T-helper 2 cell treated with Interferon-gamma antibody and Interleukin-4, amounts not matched to agents 5 μg/mL and 100 μg/mL, for 36 hours (primary cell): ENCODE results near the gene GSTCD.
A peak's percentile ranks its signal among the peaks of the same experiment; 100 is the strongest.
"Not testable (repeated sequence)": the region's sequence is repeated elsewhere in the genome, so short reads cannot be mapped to it uniquely, and the experiment has no call there.

ENCODE experiments used
- DNase-seq: peaks from one replicate; pipeline ENCODE4 v3.0.0; 2021; ENCODE audit warnings: low spot score
- H3K27ac Mint-ChIP-seq: one replicate; pipeline ENCODE4 v1.8.0; 2021; ENCODE audit warnings: mild to moderate bottlenecking, mixed read lengths
- H3K27me3 Mint-ChIP-seq: one replicate; pipeline ENCODE4 v1.8.0; 2021; ENCODE audit warnings: low read depth, mixed read lengths
- H3K36me3 Mint-ChIP-seq: one replicate; pipeline ENCODE4 v1.8.0; 2021; ENCODE audit warnings: low read depth, mixed read lengths
- H3K4me1 Mint-ChIP-seq: one replicate; pipeline ENCODE4 v1.8.0; 2021; ENCODE audit warnings: low read depth, mixed read lengths
- H3K4me3 Mint-ChIP-seq: one replicate; pipeline ENCODE4 v1.8.0; 2022; ENCODE audit warnings: mild to moderate bottlenecking, moderate library complexity, mixed read lengths
- H3K9me3 Mint-ChIP-seq: one replicate; pipeline ENCODE4 v1.8.0; 2021; ENCODE audit warnings: mixed read lengths

GSTCD gene

DNA sequence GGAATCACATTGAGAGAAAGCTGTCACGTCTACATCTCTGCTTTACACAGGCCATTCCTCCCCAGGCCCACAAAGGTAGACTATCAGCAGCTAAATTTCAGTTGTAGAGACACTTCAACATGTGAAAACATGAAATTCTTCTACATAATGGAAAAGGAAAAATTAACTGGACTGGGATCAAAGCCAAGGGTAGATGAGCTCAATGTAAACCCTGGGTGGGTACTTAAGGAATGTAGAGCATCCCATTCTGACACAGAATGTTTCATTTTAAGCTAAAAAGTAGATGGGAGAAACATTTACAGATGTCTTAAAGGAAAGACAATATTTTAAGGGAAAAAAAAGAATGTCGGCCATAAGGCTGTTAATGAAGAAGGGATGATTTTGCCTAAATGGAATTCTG lies 135.4 kb downstream of the GSTCD start:
- H3K27ac Mint-ChIP-seq: no peak overlapping the region
- no peak for DNase-seq
- H3K9me3 Mint-ChIP-seq: no peaks in the 10 kb centered on the region
- H3K4me3 Mint-ChIP-seq: no peak overlapping the region
- H3K27me3 Mint-ChIP-seq: no peaks in the 10 kb centered on the region
- no peaks in the 10 kb centered on the region for H3K4me1 Mint-ChIP-seq
- H3K36me3 Mint-ChIP-seq: peaks cover 3% of the 10 kb centered on the region

DNA sequence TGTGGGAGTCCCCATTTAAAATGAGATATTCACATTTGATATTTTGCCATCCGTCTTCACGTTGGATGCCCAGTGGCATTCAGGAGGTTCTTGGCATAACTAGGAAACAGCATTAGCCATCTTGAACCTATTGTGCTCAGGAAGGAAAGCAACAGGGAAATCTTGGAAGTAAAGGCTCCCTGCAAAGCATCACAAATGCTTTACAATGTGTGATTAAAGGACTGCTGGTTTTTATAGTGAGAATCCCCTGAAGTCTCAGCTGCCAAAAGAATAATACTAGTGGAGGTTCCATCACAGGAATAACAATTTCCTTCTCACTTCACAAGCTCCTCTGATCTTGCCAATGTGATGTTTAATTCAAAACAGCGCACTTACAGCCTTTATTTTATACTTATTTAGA lies 137.0 kb downstream of the GSTCD start:
- DNase-seq: no peak
- H3K4me1 Mint-ChIP-seq: no peaks in the 10 kb centered on the region
- peaks cover 2% of the 10 kb centered on the region for H3K36me3 Mint-ChIP-seq
- no peak overlapping the region for H3K4me3 Mint-ChIP-seq
- no peaks in the 10 kb centered on the region for H3K9me3 Mint-ChIP-seq
- no peak overlapping the region for H3K27ac Mint-ChIP-seq
- no peaks in the 10 kb centered on the region for H3K27me3 Mint-ChIP-seq

DNA sequence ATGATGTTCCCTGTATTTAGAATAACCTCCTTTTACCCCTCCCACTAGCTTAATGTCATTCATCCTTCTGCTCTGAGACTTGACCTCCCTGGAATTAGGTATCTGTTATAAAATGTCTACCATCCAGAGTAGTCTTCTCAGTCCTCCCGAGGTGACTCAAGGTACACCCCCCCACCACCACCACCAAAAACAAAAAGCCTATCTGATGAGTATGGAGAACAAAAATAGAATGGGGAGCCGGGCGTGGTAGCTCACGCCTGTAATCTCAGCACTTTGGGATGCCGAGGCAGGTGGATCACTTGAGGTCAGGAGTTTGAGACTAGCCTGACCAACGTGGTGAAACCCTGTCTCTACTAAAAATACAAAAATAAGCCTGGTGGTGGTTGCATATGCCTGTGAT lies 139.8 kb downstream of the GSTCD start:
- DNase-seq, H3K4me1 Mint-ChIP-seq, H3K4me3 Mint-ChIP-seq, H3K27ac Mint-ChIP-seq, H3K27me3 Mint-ChIP-seq, H3K9me3 Mint-ChIP-seq, H3K36me3 Mint-ChIP-seq: not testable (repeated sequence)

DNA sequence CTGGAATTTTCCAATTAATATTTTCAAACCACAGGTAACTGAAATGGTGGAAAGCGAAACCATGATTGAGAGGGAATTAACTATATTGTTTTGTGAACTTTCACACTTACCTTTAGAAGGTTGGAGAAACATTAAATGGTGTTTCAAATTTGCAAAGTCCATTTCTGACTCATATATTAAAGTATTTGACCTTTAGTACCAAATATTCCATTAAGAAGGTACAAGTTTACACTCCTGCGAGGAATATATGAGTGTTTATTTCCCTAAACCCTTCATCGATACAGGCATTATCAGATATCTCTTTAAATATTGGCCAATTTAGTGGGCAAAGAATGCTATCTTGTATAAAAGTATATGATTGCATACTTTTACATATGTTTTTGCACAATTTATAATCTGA lies 142.6 kb downstream of the GSTCD start:
- H3K9me3 Mint-ChIP-seq: peaks cover 9% of the 10 kb centered on the region
- no peak for DNase-seq
- H3K4me3 Mint-ChIP-seq: no peak overlapping the region
- H3K27me3 Mint-ChIP-seq: no peaks in the 10 kb centered on the region
- H3K36me3 Mint-ChIP-seq: no peaks in the 10 kb centered on the region
- H3K4me1 Mint-ChIP-seq: no peaks in the 10 kb centered on the region
- no peak overlapping the region for H3K27ac Mint-ChIP-seq

DNA sequence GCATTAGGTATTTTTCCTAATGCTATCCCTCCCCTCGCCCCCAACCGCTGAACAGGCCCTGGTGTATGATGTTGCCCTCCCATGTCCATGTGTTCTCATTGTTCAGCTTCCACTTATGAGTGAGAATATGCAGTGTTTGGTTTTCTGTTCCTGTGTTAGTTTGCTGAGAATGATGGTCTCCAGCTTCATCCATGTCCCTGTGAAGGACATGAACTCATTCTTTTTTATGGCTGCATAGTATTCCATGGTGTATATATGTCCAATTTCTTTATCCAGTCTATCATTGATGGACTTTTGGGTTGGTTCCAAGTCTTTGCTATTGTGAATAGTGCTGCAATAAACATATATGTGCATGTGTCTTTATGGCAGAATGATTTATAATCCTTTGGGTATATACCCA lies 143.6 kb downstream of the GSTCD start:
- not testable (repeated sequence) for DNase-seq, H3K36me3 Mint-ChIP-seq, H3K27ac Mint-ChIP-seq

DNA sequence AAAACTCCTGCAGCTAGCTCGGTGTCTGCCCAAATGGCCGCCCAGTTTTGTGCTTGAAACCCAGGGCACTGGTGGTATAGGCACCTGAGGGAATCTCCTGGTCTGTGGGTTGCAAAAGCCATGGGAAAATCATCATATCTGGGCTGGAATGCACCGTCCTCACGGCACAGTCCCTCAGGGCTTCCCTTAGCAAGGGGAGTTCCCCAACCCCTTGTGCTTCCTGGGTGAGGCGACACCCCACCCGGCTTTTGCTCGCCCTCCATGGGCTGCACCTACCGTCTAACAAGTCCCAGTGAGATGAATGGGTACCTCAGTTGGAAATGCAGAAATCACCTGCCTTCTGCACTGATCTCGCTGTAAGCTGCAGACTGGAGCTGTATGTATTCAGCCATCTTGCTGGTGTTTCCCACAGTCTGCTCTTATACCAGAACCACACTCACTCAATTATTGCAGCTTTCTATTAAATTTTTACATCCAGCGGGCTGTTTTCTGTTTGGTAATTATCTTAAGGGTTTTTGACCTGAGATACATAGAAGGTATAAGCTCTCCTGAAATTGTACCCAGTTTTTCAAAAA lies 150.0 kb downstream of the GSTCD start:
- H3K4me3 Mint-ChIP-seq: no peak overlapping the region
- H3K36me3 Mint-ChIP-seq: no peaks in the 10 kb centered on the region
- no peaks in the 10 kb centered on the region for H3K4me1 Mint-ChIP-seq
- H3K27ac Mint-ChIP-seq: no peak overlapping the region
- peaks cover 9% of the 10 kb centered on the region for H3K9me3 Mint-ChIP-seq
- no peaks in the 10 kb centered on the region for H3K27me3 Mint-ChIP-seq
- no peak for DNase-seq

More for the DNA sequence above, 143.6 kb downstream of the GSTCD start:
- not testable (repeated sequence) for H3K4me1 Mint-ChIP-seq, H3K4me3 Mint-ChIP-seq, H3K27me3 Mint-ChIP-seq, H3K9me3 Mint-ChIP-seq

DNA sequence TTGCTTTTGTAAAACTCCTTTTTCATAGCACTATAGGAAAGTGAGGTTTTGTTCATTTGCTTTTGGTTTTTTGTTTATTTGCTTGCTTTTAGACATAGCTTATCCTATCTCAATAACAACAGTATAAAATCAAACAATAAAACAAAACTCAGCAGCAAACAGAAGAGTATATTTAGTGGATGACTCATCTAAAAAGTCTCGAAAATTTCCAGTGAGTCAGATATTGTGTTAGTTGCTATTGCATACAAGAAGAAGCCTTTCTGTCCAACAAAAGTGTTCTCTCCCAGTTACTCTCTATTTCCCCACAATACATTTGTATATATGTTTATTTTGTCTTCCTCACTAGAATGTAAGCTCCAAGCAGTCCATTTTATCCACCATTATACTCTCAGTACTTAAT lies 150.6 kb downstream of the GSTCD start:
- Mint-ChIP-seq H3K9me3 (peaks cover 9% of the 10 kb centered on the region), H3K27ac (no peak overlapping the region), H3K4me1 (no peaks in the 10 kb centered on the region), H3K27me3 (no peaks in the 10 kb centered on the region), H3K36me3 (no peaks in the 10 kb centered on the region), H3K4me3 (no peak overlapping the region)
- no peak for DNase-seq

DNA sequence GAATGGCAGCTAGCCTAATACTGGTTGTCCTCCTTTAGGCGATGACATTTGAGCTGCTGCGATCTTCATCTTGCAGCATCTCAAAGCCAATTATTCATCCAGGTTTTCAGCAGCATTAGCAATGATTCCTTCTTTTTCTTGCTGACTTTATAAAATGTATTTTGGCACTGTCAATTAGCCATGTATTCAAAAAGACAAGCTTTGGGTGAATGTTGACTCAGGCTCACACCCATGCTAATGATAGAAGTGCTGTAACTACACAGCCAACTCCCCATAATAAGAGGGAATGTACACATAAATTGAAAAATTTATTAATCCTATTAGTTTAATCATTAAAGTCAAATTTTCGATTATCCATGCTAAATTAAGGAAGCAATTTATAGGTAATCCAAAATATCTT lies 162.4 kb downstream of the GSTCD start:
- H3K27ac Mint-ChIP-seq: no peak overlapping the region

DNA sequence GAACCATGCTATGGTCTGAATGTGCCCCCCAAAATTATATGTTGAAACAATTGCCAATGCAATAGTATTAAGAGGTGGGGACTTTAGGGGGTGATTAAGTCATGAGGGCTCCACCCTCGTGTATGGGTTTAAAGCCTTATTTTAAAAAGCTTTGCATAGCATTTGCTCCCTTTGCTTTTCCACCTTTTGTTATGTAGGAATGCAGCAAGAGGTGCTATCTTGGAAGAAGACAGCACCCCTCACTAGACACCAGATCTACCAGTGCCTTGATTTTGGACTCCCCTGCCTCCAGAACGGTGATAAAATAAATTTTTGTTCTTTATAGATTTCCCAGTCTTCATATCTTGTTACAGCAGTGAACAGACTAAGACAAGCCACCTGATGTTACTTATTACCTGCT lies 163.4 kb downstream of the GSTCD start:
- DNase-seq: no peak
- no peak overlapping the region for H3K27ac Mint-ChIP-seq
- H3K9me3 Mint-ChIP-seq: no peaks in the 10 kb centered on the region
- no peak overlapping the region for H3K4me3 Mint-ChIP-seq
- H3K36me3 Mint-ChIP-seq: no peaks in the 10 kb centered on the region
- H3K4me1 Mint-ChIP-seq: no peaks in the 10 kb centered on the region
- peaks cover 6% of the 10 kb centered on the region for H3K27me3 Mint-ChIP-seq

More for the DNA sequence above, 162.4 kb downstream of the GSTCD start:
- Mint-ChIP-seq H3K9me3 (no peaks in the 10 kb centered on the region), H3K4me3 (no peak overlapping the region), H3K27me3 (peaks cover 3% of the 10 kb centered on the region), H3K4me1 (no peaks in the 10 kb centered on the region), H3K36me3 (no peaks in the 10 kb centered on the region)
- no peak for DNase-seq

DNA sequence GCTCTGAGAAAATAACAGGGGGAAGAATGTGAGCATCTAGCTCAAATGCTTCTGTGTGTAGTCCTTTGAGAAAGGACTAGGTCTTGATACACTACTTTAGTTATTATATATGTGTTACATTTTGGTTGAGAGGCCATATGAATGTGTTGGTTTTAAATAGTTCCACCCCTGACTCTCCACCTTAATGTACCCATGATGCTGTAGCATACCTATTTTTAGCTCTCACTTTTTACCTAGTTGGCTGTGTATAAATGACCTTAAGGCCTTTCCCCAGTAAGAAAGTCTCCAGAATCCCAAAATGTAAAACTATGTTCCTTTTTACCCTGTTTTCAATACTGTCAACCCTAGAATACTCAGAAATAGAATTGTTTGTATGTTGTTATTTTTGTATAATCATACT lies 166.6 kb downstream of the GSTCD start:
- Mint-ChIP-seq H3K4me3 (no peak overlapping the region), H3K4me1 (no peaks in the 10 kb centered on the region), H3K27ac (no peak overlapping the region), H3K36me3 (no peaks in the 10 kb centered on the region), H3K27me3 (peaks cover 4% of the 10 kb centered on the region), H3K9me3 (no peaks in the 10 kb centered on the region)
- no peak for DNase-seq

DNA sequence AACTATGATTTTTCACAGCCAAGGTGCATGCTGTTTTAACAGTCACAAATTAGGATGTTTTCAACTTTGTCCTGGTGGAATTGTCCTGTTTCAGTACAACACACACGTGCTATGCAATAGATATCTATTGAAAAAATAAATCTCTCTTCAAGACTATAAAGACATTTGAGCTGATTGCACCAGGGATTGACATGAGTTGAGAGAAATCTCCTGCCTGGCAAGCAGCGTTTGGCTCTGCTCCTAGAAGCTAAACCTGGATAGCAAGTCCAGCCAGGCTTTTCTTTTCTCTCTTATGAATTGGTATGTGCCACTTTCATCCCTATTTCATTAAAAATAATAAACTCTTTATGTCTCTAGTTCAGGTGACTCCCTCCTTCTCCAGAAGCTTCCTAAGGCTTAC lies 170.1 kb downstream of the GSTCD start:
- Mint-ChIP-seq H3K4me1 (no peaks in the 10 kb centered on the region), H3K36me3 (no peaks in the 10 kb centered on the region), H3K4me3 (no peak overlapping the region)

DNA sequence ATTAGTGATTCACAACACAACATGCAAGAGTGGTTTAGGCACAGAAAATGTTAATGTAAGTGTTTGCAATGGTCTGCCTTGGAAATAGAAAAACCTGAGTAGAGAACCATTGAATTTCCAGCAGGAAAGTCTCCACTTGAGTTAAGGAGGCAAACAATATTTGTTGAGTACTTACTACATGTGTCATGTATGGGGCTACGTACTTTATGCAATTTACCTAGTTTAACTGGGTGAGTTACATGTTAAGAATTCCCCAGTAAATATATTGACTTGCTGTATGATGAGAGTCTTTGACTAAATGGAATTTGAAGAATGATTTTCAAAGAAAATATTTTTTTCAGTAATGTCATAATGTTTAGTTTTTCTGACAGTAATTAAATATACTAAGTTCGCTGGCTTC lies 178.9 kb downstream of the GSTCD start:
- no peaks in the 10 kb centered on the region for H3K4me1 Mint-ChIP-seq
- no peaks in the 10 kb centered on the region for H3K9me3 Mint-ChIP-seq
- DNase-seq: no peak
- no peaks in the 10 kb centered on the region for H3K36me3 Mint-ChIP-seq
- no peak overlapping the region for H3K27ac Mint-ChIP-seq
- H3K4me3 Mint-ChIP-seq: no peak overlapping the region
- peaks cover 7% of the 10 kb centered on the region for H3K27me3 Mint-ChIP-seq

More for the DNA sequence above, 170.1 kb downstream of the GSTCD start:
- Mint-ChIP-seq H3K9me3 (no peaks in the 10 kb centered on the region), H3K27ac (no peak overlapping the region), H3K27me3 (peaks cover 3% of the 10 kb centered on the region)
- no peak for DNase-seq

DNA sequence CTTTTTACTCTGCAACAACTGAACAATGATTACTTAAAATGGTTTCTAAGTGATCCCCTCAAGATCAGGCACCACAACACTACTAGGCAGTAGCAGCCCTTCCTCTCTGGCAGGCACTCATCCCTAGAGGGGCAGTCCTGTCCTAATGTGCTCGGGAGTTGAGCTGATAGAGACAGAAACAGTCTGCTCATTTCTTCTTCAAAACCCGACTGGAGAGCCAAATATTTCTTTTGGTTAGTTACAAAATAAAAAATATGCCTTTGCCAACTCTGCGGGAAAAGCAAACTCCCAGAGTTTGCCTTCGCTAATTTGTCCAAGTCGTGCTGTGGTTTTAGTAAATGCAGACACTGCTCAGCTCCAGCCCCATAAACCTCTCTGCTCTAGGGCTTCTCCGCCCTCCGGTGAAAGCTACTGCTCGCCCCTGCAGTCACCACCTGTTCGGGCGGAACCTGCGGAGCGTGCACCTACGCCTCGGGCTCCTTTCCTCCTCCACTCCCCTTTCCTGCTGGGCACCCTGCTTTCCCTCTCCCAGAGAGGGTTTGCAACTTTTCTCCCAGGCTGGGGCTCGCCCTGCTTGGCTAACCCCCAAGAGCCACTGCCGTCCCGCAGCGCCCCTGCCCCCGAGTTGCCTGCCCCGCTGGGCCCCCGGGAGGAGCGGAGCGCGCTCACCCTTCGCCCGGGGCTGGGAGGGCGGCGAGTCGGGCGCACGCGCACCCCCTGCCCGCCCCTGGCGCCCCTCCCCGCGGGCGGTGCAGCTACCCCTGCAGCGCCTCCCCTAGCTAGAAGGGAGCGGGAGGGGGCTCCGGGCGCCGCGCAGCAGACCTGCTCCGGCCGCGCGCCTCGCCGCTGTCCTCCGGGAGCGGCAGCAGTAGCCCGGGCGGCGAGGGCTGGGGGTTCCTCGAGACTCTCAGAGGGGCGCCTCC lies 186.3 kb downstream of the GSTCD start, which contains the start of gene NPNT:
NPNT (plus strand) TSS at position 812 of the 923 bp plus-strand sequence. CDS start 182 bp downstream, outside the sequence.
- Mint-ChIP-seq H3K36me3 (no peaks in the 10 kb centered on the region), H3K4me3 (peak within 1 kb of the TSS; percentile 64), H3K4me1 (peaks cover 5% of the 10 kb centered on the region), H3K9me3 (no peaks in the 10 kb centered on the region), H3K27ac (no peak within 1 kb of the TSS), H3K27me3 (peaks cover 71% of the 10 kb centered on the region)
- DNase-seq: no peak

DNA sequence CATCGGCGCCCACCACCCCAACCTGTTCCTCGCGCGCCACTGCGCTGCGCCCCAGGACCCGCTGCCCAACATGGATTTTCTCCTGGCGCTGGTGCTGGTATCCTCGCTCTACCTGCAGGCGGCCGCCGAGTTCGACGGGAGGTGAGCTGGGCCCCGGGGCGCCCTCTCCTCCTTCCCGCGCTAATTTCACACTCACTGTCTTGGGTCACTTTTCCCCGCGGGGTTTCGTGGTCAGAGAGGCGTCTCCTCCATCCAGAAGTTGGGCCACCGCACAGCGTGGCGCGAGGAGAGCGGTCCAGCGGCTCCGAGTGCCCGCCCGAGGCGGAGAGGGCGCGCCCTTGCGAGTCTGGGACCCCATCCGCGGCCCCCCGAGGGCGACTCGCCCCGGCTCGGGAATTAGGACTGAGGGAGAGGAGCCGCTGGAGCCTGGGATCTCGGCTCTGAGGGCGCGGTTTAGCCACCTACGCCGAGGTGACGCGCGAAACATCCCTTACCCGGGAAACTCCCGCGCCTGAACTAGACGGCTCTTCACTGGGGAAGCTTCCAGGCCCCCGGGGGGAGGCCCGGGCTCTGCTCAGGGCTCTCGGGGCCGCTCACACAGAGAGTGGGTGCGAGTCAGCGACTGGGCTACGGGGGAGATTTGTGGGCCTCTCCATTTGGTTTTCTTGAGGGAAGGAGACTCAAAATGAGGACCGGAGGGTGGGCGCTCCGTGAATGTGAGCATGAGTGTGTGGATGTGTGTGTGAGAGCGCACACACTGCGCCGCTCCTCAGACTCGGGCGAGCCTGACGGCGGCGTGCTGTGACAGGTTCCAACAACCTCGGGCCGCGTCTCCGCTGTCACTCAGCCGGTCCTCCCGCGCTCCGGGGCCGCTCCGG lies 187.2 kb downstream of the GSTCD start:
- Mint-ChIP-seq H3K36me3 (no peaks in the 10 kb centered on the region), H3K4me3 (peak overlapping the region; percentile 64), H3K9me3 (no peaks in the 10 kb centered on the region), H3K27me3 (peaks cover 80% of the 10 kb centered on the region), H3K27ac (no peak overlapping the region), H3K4me1 (peaks cover 5% of the 10 kb centered on the region)
- DNase-seq: peak; percentile 20
